GM12801 (cell line): ENCODE results near the gene DOCK1.

ENCODE experiments used
- CTCF ChIP-seq: IDR thresholded peaks from one replicate; pipeline ENCODE4 v1.5.1; 2011; ENCODE audit warnings: control low read depth; ENCODE audit not compliant: insufficient read length; ENCODE audit errors: extremely low read depth

Gene DOCK1

GRCh38 chr10:127082651-127083050 lies 177.4 kb downstream of the DOCK1 start:
- no peak for TF ChIP-seq CTCF

GRCh38 chr10:127085957-127086356 lies 180.7 kb downstream of the DOCK1 start:
- no peak for TF ChIP-seq CTCF

- no peak for TF ChIP-seq CTCF
Observed at GRCh38 chr10:127088908-127089307, 183.7 kb downstream of the DOCK1 start.

GRCh38 chr10:127089446-127089845 lies 184.2 kb downstream of the DOCK1 start:
- no peak for TF ChIP-seq CTCF

GRCh38 chr10:127090138-127090537 lies 184.9 kb downstream of the DOCK1 start:
- no peak for TF ChIP-seq CTCF

GRCh38 chr10:127091354-127091753 lies 186.1 kb downstream of the DOCK1 start:
- TF ChIP-seq CTCF: no peak

- no peak for TF ChIP-seq CTCF
Observed at GRCh38 chr10:127092916-127093315, 187.7 kb downstream of the DOCK1 start.

- TF ChIP-seq CTCF: no peak
Observed at GRCh38 chr10:127094984-127095383, 189.8 kb downstream of the DOCK1 start.
